Measurements from ENCODE around the gene ABI3BP. TPM values are rescaled to one million over a fixed set of nuclear protein-coding genes. Genes with fewer than 3 reads are reported as not detected.

Gene ABI3BP
- total RNA-seq, 1 experiment from 2014 or later = 0.28 TPM

- H3K4me3 Mint-ChIP-seq = no peak overlapping the region
- Histone ChIP-seq H4K5ac (ENCODE audit: insufficient read length, low read depth, low read length) (no peak overlapping the region), H3K4me1 (ENCODE audit: insufficient read depth, low read length) (peaks cover 5% of the 10 kb centered on the region; the same call in 1 of the 2 replicates), H3K18ac (ENCODE audit: insufficient read length, low read depth, low read length) (no peak overlapping the region), H3K27ac (ENCODE audit: insufficient read length, low read depth, low read length) (no peak overlapping the region), H3K9me3 (ENCODE audit: control insufficient read depth, low read depth, low read length) (no peaks in the 10 kb centered on the region), H3K56ac (ENCODE audit: insufficient read length, low read depth, low read length) (no peak overlapping the region), H2BK5ac (ENCODE audit: insufficient read length, low read length) (no peak overlapping the region), H3K79me2 (ENCODE audit: insufficient read depth, low read length) (no peaks in the 10 kb centered on the region), H3K9ac (ENCODE audit: extremely low read depth, insufficient read length, low read length) (no peak overlapping the region), H3K14ac (ENCODE audit: insufficient read depth, low read length) (no peak overlapping the region), H3K79me1 (ENCODE audit: insufficient read depth, low read depth, low read length, poor library complexity, severe bottlenecking) (no peaks in the 10 kb centered on the region), H3K27me3 (ENCODE audit: insufficient read depth, low read length) (no peaks in the 10 kb centered on the region), H3K4ac (ENCODE audit: low read depth, low read length) (no peak overlapping the region), H2BK20ac (ENCODE audit: low read depth, low read length, poor library complexity, severe bottlenecking) (no peak overlapping the region), H4K20me1 (ENCODE audit: control insufficient read depth, insufficient read depth, insufficient read length) (no peaks in the 10 kb centered on the region), H4K8ac (replicated peaks; ENCODE audit: insufficient read length, low read depth, low read length) (no peak overlapping the region), H3K23ac (ENCODE audit: insufficient read length, low read depth, low read length) (no peak overlapping the region), H2BK120ac (ENCODE audit: low read depth, low read length, poor library complexity, severe bottlenecking) (no peak overlapping the region), H3T11ph (ENCODE audit: low read length) (no peak overlapping the region), H2AFZ (ENCODE audit: low read length) (no peak overlapping the region), H2BK12ac (ENCODE audit: insufficient read length, low read depth, low read length) (no peak overlapping the region), H2BK15ac (ENCODE audit: low read depth, low read length) (no peak overlapping the region), H3K23me2 (ENCODE audit: insufficient read length, low read depth, low read length, poor library complexity, severe bottlenecking) (no peaks in the 10 kb centered on the region), H2AK5ac (ENCODE audit: insufficient read length, low read length) (no peak overlapping the region), H3K4me2 (ENCODE audit: insufficient read depth, insufficient read length, low read length) (no peak overlapping the region), H4K91ac (ENCODE audit: insufficient read length, low read depth, low read length) (no peak overlapping the region)
- DNase-seq = peak; percentile 30
- no peak for TF ChIP-seq CTCF (conservative IDR thresholded peaks at IDR 0.05)
- no CpG with 5 or more reads among the region's 1 CpG for WGBS (ENCODE audit: extremely low coverage, insufficient read length, low lambda C conversion rate)
- H3K27me3 Mint-ChIP-seq (ENCODE audit: low read depth) = no peaks in the 10 kb centered on the region
- peaks cover 0 to 2% of the 10 kb centered on the region in 2 experiments; a peak in 2 of 5 replicates for H3K9me3 Mint-ChIP-seq
- peaks cover 14 to 29% of the 10 kb centered on the region in 2 experiments; a peak in 3 of 4 replicates for H3K4me1 Mint-ChIP-seq
- 0 out of 7 replicates have a peak, but pooled peaks cover 0 to 1% (median 0%) of the 10 kb centered on the region in 3 experiments for H3K36me3 Mint-ChIP-seq (ENCODE audit: insufficient read depth in 1 of 3, low read depth in 3 of 3)
- no peak overlapping the region for H3K27ac Mint-ChIP-seq
Observed at GRCh38 chr3:101036213-101036618, 43.0 kb upstream of the ABI3BP start.

All from H9 (cell line).